Lung (tissue), 12 donors: Measurements from ENCODE around the gene ACTC1. TPM values are rescaled to one million over a fixed set of nuclear protein-coding genes. Genes with fewer than 3 reads are reported as not detected.

ENCODE experiments used
- ATAC-seq: fragments of 200-7000 bp; cut with Tn5 transposase; one replicate; pipeline ENCODE4 v1.9.1; 2020; ENCODE audit warnings: moderate number of reproducible peaks; ENCODE audit not compliant: insufficient read depth, low FRiP score
- DNase-seq, 3 donors: peaks; one replicate each; pipeline ENCODE4 v3.0.0-alpha.2; 2013 to 2017
- H3K27ac ChIP-seq, 2 donors: one replicate each; pipeline ENCODE4 v1.5.1; 2013; ENCODE audit warnings: mild to moderate bottlenecking in 2 of 2, moderate library complexity in 2 of 2, control low read depth in 1 of 2, inconsistent platforms in 1 of 2, low read depth in 1 of 2, low read length in 1 of 2
- H3K27me3 ChIP-seq, 3 donors: one replicate each; pipeline ENCODE4 v1.5.1; 2013; ENCODE audit warnings: low read length in 2 of 3; ENCODE audit not compliant: control insufficient read depth in 3 of 3, insufficient read depth in 3 of 3
- H3K36me3 ChIP-seq, 4 donors: one replicate each; pipeline ENCODE4 v1.5.1; 2013; ENCODE audit warnings: low read length in 4 of 4, mild to moderate bottlenecking in 1 of 4, moderate library complexity in 1 of 4; ENCODE audit not compliant: control insufficient read depth in 4 of 4, insufficient read depth in 4 of 4
- H3K4me1 ChIP-seq, 5 donors: one replicate each; pipeline ENCODE4 v1.5.1; 2013; ENCODE audit warnings: low read length in 5 of 5, mild to moderate bottlenecking in 2 of 5, moderate library complexity in 1 of 5; ENCODE audit not compliant: control insufficient read depth in 5 of 5, insufficient read depth in 5 of 5
- H3K4me3 ChIP-seq: one replicate; pipeline ENCODE4 v1.5.1; 2013; ENCODE audit warnings: mild to moderate bottlenecking, control low read depth, moderate library complexity
- H3K9ac ChIP-seq, 2 donors: one replicate each; pipeline ENCODE4 v1.5.1; 2013; ENCODE audit warnings: low read length in 2 of 2, control low read depth in 1 of 2; ENCODE audit not compliant: insufficient read depth in 1 of 2
- H3K9me3 ChIP-seq, 4 donors: one replicate each; pipeline ENCODE4 v1.5.1; 2013; ENCODE audit warnings: low read length in 3 of 4, mild to moderate bottlenecking in 1 of 4, moderate library complexity in 1 of 4; ENCODE audit not compliant: control insufficient read depth in 4 of 4, insufficient read depth in 3 of 4
- CTCF ChIP-seq: IDR thresholded peaks from 2 replicates; pipeline ENCODE4 v1.5.1; 2012; ENCODE audit warnings: mild to moderate bottlenecking; ENCODE audit errors: control extremely low read depth, extremely low read depth
- WGBS, 2 donors: extraction: QIAGEN DNeasy Blood & Tissue Kit; methylation state at CpG; one replicate each; pipeline ENCODE4 v1.1.7; 2013; 5-methylcytosine and 5-hydroxymethylcytosine counted together
- polyA plus RNA-seq, 2 donors: library from polyadenylated mRNA; stranded (reverse); fragments of 200-250 nt; gene quantifications; one replicate each; pipeline ENCODE4 v1.2.1, GENCODE V29; 2013
- total RNA-seq, 2 donors: library from RNA; depleted of rRNA in 1 of 2; stranded (reverse); fragments of >200 nt in 1 of 2; gene quantifications; one replicate each; pipeline ENCODE4 v1.2.1, GENCODE V29; 2014 to 2021
- donor health status: control.
- donor health status: control.
- donor health status: Bipolar disorder and iron deficiency.
- donor health status: healthy.
- donor health status: DM: yes; HTN: yes; CAD: no.

The ACTC1 gene
- total and polyA plus RNA-seq, 4 donors = 0.13 to 13.0 (median 1.8) TPM

GRCh38 chr15:34799149-34800101, 4.1 kb upstream of the ACTC1 start:
- H3K36me3 ChIP-seq = no peaks in the 10 kb centered on the region
- no peak for TF ChIP-seq CTCF
- no peak for ATAC-seq
- H3K27ac ChIP-seq = peak overlapping the region in 1 of 2 donors; percentile 79
- 36 to 48% methylated on average over 16 of the region's 16 CpGs for WGBS, 2 donors
- peaks cover 3 to 32% (median 4%) of the 10 kb centered on the region in 5 donors for H3K4me1 ChIP-seq
- DNase-seq = peak; percentile 81 to 91 (median 87)
- no peak overlapping the region for H3K9ac ChIP-seq
- H3K4me3 ChIP-seq = no peak overlapping the region
- peaks cover 0 to 4% (median 0%) of the 10 kb centered on the region in 4 donors for H3K9me3 ChIP-seq
- H3K27me3 ChIP-seq = peaks cover 4 to 6% (median 4%) of the 10 kb centered on the region in 3 donors

- 43 to 74% methylated on average over 5 of the region's 5 CpGs for WGBS, 2 donors
- DNase-seq = peak in 2 of 3 donors; percentile 62 to 64
- Histone ChIP-seq H3K9me3 (peaks cover 0 to 5% (median 0%) of the 10 kb centered on the region in 4 donors), H3K36me3 (no peaks in the 10 kb centered on the region), H3K27ac (peak overlapping the region in 1 of 2 donors; percentile 91), H3K27me3 (peaks cover 4 to 19% (median 9%) of the 10 kb centered on the region in 3 donors), H3K4me3 (no peak overlapping the region), H3K4me1 (peaks cover 3 to 32% (median 4%) of the 10 kb centered on the region in 5 donors), H3K9ac (no peak overlapping the region)
- ATAC-seq = no peak
- TF ChIP-seq CTCF = no peak
These were observed 1.6 kb upstream of the ACTC1 start for GRCh38 chr15:34796847-34797435.

- no peak for TF ChIP-seq CTCF
- Histone ChIP-seq H3K27me3 (peaks cover 4 to 19% (median 9%) of the 10 kb centered on the region in 3 donors), H3K36me3 (no peaks in the 10 kb centered on the region), H3K4me3 (no peak overlapping the region), H3K4me1 (peaks cover 0 to 24% (median 4%) of the 10 kb centered on the region in 5 donors), H3K9ac (no peak overlapping the region), H3K27ac (peak overlapping the region in 1 of 2 donors; percentile 91), H3K9me3 (peaks cover 0 to 5% (median 0%) of the 10 kb centered on the region in 4 donors)
- no peak for DNase-seq
- 27 to 35% methylated on average over 30 to 33 of the region's 33 CpGs for WGBS, 2 donors
- no peak for ATAC-seq
These were observed 651 bp downstream of the ACTC1 start for GRCh38 chr15:34794590-34795206.
